ENCODE results near the gene LGI2.

LGI2 gene

DNA sequence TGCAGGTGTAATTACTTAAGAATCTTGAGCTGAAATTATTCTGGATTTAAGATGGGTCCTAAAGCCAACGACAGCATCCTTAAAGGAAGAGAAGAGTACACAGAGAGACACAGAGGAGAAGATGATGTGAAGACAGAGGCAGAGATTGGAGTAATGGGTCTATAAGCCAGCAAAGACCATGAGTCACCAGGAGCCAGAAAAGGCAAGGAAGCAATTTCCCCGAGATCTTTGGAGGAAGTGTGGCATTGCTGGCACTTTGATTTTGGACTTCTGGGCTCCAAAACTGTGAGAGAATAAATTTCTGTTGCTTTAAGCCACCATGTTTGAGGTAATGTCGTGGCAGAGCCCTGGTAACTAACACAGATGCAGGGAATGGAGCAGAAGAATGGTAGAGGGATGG, 32.4 kb upstream of the LGI2 start:
- H3K27me3 ChIP-seq (ENCODE audit: low read length) = no peaks in the 10 kb centered on the region
- H3K4me3 ChIP-seq (ENCODE audit: insufficient read depth, low read length, poor library complexity, severe bottlenecking) = no peak overlapping the region
- H4K20me1 ChIP-seq (ENCODE audit: low read depth, low read length) = no peaks in the 10 kb centered on the region
- H3K9ac ChIP-seq (ENCODE audit: low read length) = no peak overlapping the region
- H3K9me3 ChIP-seq (ENCODE audit: insufficient read depth, low read length) = no peaks in the 10 kb centered on the region
- H3F3A ChIP-seq (ENCODE audit: insufficient read depth) = no peaks in the 10 kb centered on the region
- H3K4me2 ChIP-seq (ENCODE audit: low read depth, low read length, poor library complexity, severe bottlenecking) = no peak overlapping the region
- TF ChIP-seq, protein P1, sequence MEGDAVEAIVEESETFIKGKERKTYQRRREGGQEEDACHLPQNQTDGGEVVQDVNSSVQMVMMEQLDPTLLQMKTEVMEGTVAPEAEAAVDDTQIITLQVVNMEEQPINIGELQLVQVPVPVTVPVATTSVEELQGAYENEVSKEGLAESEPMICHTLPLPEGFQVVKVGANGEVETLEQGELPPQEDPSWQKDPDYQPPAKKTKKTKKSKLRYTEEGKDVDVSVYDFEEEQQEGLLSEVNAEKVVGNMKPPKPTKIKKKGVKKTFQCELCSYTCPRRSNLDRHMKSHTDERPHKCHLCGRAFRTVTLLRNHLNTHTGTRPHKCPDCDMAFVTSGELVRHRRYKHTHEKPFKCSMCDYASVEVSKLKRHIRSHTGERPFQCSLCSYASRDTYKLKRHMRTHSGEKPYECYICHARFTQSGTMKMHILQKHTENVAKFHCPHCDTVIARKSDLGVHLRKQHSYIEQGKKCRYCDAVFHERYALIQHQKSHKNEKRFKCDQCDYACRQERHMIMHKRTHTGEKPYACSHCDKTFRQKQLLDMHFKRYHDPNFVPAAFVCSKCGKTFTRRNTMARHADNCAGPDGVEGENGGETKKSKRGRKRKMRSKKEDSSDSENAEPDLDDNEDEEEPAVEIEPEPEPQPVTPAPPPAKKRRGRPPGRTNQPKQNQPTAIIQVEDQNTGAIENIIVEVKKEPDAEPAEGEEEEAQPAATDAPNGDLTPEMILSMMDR (IDR thresholded peaks at IDR 0.05; ENCODE audit: insufficient read depth, low read length, poor library complexity, severe bottlenecking) = no peak
- no peak for TF ChIP-seq EZH2phosphoT487 (conservative IDR thresholded peaks at IDR 0.05; ENCODE audit: low read length)
- H3K27ac ChIP-seq (ENCODE audit: low read depth, low read length) = no peak overlapping the region
- no peaks in the 10 kb centered on the region for H3K36me3 ChIP-seq (ENCODE audit: low read length)
- no peaks in the 10 kb centered on the region for H3K9me2 ChIP-seq (replicated peaks; ENCODE audit: insufficient read depth, low read length)
- no peaks in the 10 kb centered on the region for H3K79me2 ChIP-seq (ENCODE audit: insufficient read depth, low read length)
- no peak overlapping the region for H2AFZ ChIP-seq (ENCODE audit: low read depth, low read length, severe bottlenecking)

DNA sequence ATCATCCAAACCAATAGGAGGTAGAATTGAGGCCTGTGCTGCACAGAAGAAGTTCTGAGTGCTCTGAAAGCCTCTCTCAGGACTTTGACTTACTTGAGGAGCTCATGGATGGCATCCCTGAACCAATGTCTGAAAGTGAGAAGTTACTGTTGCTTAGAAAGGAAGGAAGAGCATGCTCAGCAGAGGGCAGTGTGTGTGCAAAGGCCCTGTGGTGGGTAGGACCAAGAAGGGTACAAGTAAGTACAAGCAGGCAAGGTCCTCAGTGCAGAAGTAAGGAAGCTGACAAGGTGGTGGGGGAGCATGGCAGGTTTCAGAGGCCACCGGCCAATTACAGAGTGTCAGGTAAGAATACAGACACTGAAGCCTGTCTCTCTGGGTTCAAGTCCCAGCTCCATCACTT, 31.4 kb upstream of the LGI2 start:
- no peak overlapping the region for H3K9ac ChIP-seq (ENCODE audit: low read length)
- no peak overlapping the region for H3K4me3 ChIP-seq (ENCODE audit: insufficient read depth, low read length, poor library complexity, severe bottlenecking)
- H3K36me3 ChIP-seq (ENCODE audit: low read length) = no peaks in the 10 kb centered on the region
- no peaks in the 10 kb centered on the region for H3F3A ChIP-seq (ENCODE audit: insufficient read depth)
- H4K20me1 ChIP-seq (ENCODE audit: low read depth, low read length) = no peaks in the 10 kb centered on the region
- no peaks in the 10 kb centered on the region for H3K27me3 ChIP-seq (ENCODE audit: low read length)
- H3K9me2 ChIP-seq (replicated peaks; ENCODE audit: insufficient read depth, low read length) = no peaks in the 10 kb centered on the region
- H2AFZ ChIP-seq (ENCODE audit: low read depth, low read length, severe bottlenecking) = no peak overlapping the region
- H3K79me2 ChIP-seq (ENCODE audit: insufficient read depth, low read length) = no peaks in the 10 kb centered on the region
- H3K4me2 ChIP-seq (ENCODE audit: low read depth, low read length, poor library complexity, severe bottlenecking) = no peak overlapping the region
- H3K27ac ChIP-seq (ENCODE audit: low read depth, low read length) = no peak overlapping the region
- no peaks in the 10 kb centered on the region for H3K9me3 ChIP-seq (ENCODE audit: insufficient read depth, low read length)
- TF ChIP-seq EZH2phosphoT487 (conservative IDR thresholded peaks at IDR 0.05; ENCODE audit: low read length) = no peak
- TF ChIP-seq, protein P1 (IDR thresholded peaks at IDR 0.05; ENCODE audit: insufficient read depth, low read length, poor library complexity, severe bottlenecking) = no peak

DNA sequence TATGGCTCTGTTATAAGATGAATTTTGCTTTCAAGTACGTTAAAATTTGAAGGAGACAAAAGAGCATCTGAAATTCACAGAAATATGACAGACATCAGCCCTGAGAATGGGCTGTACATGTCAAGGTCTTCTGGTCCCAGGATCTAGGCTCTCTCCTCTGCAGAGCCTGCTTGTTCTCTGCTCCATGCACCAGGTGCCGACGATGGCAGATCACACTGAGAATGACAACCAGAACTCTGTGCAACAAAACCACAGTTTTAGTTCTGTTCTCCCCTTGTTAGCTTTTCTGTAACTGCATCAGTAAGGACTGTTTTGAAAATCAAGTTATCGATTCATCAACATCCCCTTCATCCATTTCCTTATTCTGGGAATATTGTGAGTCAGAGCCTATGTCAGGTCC, 30.9 kb upstream of the LGI2 start:
- Histone ChIP-seq H3K79me2 (ENCODE audit: insufficient read depth, low read length) (no peaks in the 10 kb centered on the region), H3K27me3 (ENCODE audit: low read length) (no peaks in the 10 kb centered on the region), H4K20me1 (ENCODE audit: low read depth, low read length) (no peaks in the 10 kb centered on the region), H2AFZ (ENCODE audit: low read depth, low read length, severe bottlenecking) (no peak overlapping the region), H3K9ac (ENCODE audit: low read length) (no peak overlapping the region), H3K27ac (ENCODE audit: low read depth, low read length) (no peak overlapping the region), H3F3A (ENCODE audit: insufficient read depth) (no peaks in the 10 kb centered on the region), H3K4me3 (ENCODE audit: insufficient read depth, low read length, poor library complexity, severe bottlenecking) (no peak overlapping the region), H3K9me3 (ENCODE audit: insufficient read depth, low read length) (no peaks in the 10 kb centered on the region), H3K4me2 (ENCODE audit: low read depth, low read length, poor library complexity, severe bottlenecking) (no peak overlapping the region), H3K36me3 (ENCODE audit: low read length) (no peaks in the 10 kb centered on the region), H3K9me2 (replicated peaks; ENCODE audit: insufficient read depth, low read length) (no peaks in the 10 kb centered on the region)
- TF ChIP-seq, protein P1 (IDR thresholded peaks at IDR 0.05; ENCODE audit: insufficient read depth, low read length, poor library complexity, severe bottlenecking) = no peak
- no peak for TF ChIP-seq EZH2phosphoT487 (conservative IDR thresholded peaks at IDR 0.05; ENCODE audit: low read length)

DNA sequence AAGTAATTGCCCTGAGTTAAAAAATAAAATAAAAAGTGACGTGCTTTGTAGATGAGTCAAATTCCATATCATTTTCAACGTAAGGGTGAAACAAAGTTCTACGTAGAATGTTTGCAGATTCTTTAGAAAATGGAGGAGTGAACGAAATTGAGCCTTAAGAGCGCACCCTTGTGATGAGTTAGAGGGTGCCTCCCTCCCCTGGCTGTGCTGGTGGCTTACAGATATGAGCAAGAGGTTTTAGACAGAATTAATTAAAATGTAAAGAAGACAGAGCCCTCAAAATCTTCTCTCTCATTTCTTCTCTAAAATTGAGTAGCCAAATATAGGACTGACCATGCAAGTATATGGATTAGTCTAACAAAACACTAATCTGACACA, 30.2 kb upstream of the LGI2 start:
- H3K27ac ChIP-seq (ENCODE audit: low read depth, low read length) = no peak overlapping the region
- no peaks in the 10 kb centered on the region for H3K9me3 ChIP-seq (ENCODE audit: insufficient read depth, low read length)
- H4K20me1 ChIP-seq (ENCODE audit: low read depth, low read length) = no peaks in the 10 kb centered on the region
- no peak overlapping the region for H3K4me3 ChIP-seq (ENCODE audit: insufficient read depth, low read length, poor library complexity, severe bottlenecking)
- H3K9ac ChIP-seq (ENCODE audit: low read length) = no peak overlapping the region
- no peaks in the 10 kb centered on the region for H3K79me2 ChIP-seq (ENCODE audit: insufficient read depth, low read length)
- H3K36me3 ChIP-seq (ENCODE audit: low read length) = no peaks in the 10 kb centered on the region
- H2AFZ ChIP-seq (ENCODE audit: low read depth, low read length, severe bottlenecking) = no peak overlapping the region
- H3K4me2 ChIP-seq (ENCODE audit: low read depth, low read length, poor library complexity, severe bottlenecking) = no peak overlapping the region
- H3K9me2 ChIP-seq (replicated peaks; ENCODE audit: insufficient read depth, low read length) = no peaks in the 10 kb centered on the region
- TF ChIP-seq EZH2phosphoT487 (conservative IDR thresholded peaks at IDR 0.05; ENCODE audit: low read length) = no peak
- TF ChIP-seq, protein P1 (IDR thresholded peaks at IDR 0.05; ENCODE audit: insufficient read depth, low read length, poor library complexity, severe bottlenecking) = no peak
- no peaks in the 10 kb centered on the region for H3K27me3 ChIP-seq (ENCODE audit: low read length)
- H3F3A ChIP-seq (ENCODE audit: insufficient read depth) = no peaks in the 10 kb centered on the region

Data from SU-DHL-6 (cell line).